H1 (cell line): Measurements from ENCODE around the gene OVOL3. TPM values are rescaled to one million over a fixed set of nuclear protein-coding genes. Genes with fewer than 3 reads are reported as not detected.

Source experiments
- CTCF ChIA-PET: fragments of 300-600 bp; sonication (Branson Sonifier 250); formaldehyde crosslinking; loops from one replicate; lab custom pipeline; 2021; ENCODE audit not compliant: partially characterized antibody; lab: Charles Lee
- POLR2A ChIA-PET: fragments of 300-600 bp; sonication (Branson Sonifier 250); formaldehyde crosslinking; loops from one replicate; lab custom pipeline; 2021; ENCODE audit warnings: inconsistent platforms; ENCODE audit not compliant: partially characterized antibody; lab: Charles Lee
- DNase-seq, 2 experiments: peaks; one replicate each; pipeline versions ENCODE4 v3.0.0 to v3.0.0-alpha.2; 2010 to 2022; ENCODE audit warnings: low spot score in 2 of 2, low read depth in 1 of 2, mixed read lengths in 1 of 2
- FAIRE-seq: peaks from 2 replicates; lab custom pipeline; 2011; peaks lifted over from hg19 to GRCh38; lab: Jason Lieb, UNC
- H2AFZ ChIP-seq: 2 replicates; pipeline ENCODE4 v1.8.1; 2012; ENCODE audit warnings: low read length, inconsistent platforms
- H2AK5ac ChIP-seq: 2 replicates; pipeline ENCODE4 v1.6.1; 2013; ENCODE audit warnings: low read depth, low read length
- H2BK120ac ChIP-seq: replicated peaks from 2 replicates; pipeline ENCODE3; 2013; ENCODE audit warnings: low read depth, low read length, inconsistent platforms
- H2BK12ac ChIP-seq: 2 replicates; pipeline ENCODE4 v1.6.1; 2013; ENCODE audit warnings: low read depth, low read length
- H2BK15ac ChIP-seq: 2 replicates; pipeline ENCODE4 v1.6.1; 2013; ENCODE audit warnings: low read length
- H2BK20ac ChIP-seq: 2 replicates; pipeline ENCODE4 v1.6.1; 2013; ENCODE audit warnings: low read length
- H2BK5ac ChIP-seq: 2 replicates; pipeline ENCODE4 v1.6.1; 2013; ENCODE audit warnings: low read depth, low read length
- H3K14ac ChIP-seq: 2 replicates; pipeline ENCODE4 v1.6.1; 2013; ENCODE audit warnings: inconsistent platforms; ENCODE audit not compliant: insufficient read length
- H3K18ac ChIP-seq: 2 replicates; pipeline ENCODE4 v1.6.1; 2013; ENCODE audit warnings: low read length; ENCODE audit errors: extremely low read depth
- H3K23ac ChIP-seq: 2 replicates; pipeline ENCODE4 v1.6.1; 2013; ENCODE audit warnings: inconsistent platforms; ENCODE audit not compliant: insufficient read length
- H3K23me2 ChIP-seq: 2 replicates; pipeline ENCODE4 v1.6.1; 2013; ENCODE audit warnings: low read depth, low read length
- H3K27ac ChIP-seq: 2 replicates; pipeline ENCODE4 v1.6.1; 2011; ENCODE audit warnings: low read depth, low read length, inconsistent platforms
- H3K27me3 ChIP-seq, 4 experiments: replicated peaks in 1 of 4; 1 replicate in 1 of 4; 2 replicates in 3 of 4; pipeline versions ENCODE4 v1.6.1 to v1.8.1; 2011 to 2013; ENCODE audit warnings: low read length in 3 of 4, mild to moderate bottlenecking in 3 of 4, inconsistent platforms in 2 of 4, mixed read lengths in 2 of 4, moderate library complexity in 1 of 4; ENCODE audit not compliant: control insufficient read depth in 3 of 4, insufficient read depth in 3 of 4; ENCODE audit errors: extremely low read depth in 1 of 4
- H3K36me3 ChIP-seq, 4 experiments: 2 replicates each; pipeline versions ENCODE4 v1.6.1 to v1.8.1; 2011 to 2013; ENCODE audit warnings: mild to moderate bottlenecking in 4 of 4, low read length in 3 of 4, moderate library complexity in 2 of 4, control low read depth in 1 of 4, inconsistent platforms in 1 of 4; ENCODE audit not compliant: insufficient read depth in 4 of 4, control insufficient read depth in 2 of 4
- H3K4ac ChIP-seq: replicated peaks from 2 replicates; pipeline ENCODE3; 2013; ENCODE audit warnings: low read length, low read depth, mixed read lengths, inconsistent platforms; ENCODE audit not compliant: insufficient read length
- H3K4me1 ChIP-seq, 4 experiments: replicated peaks in 1 of 4; 1 replicate in 1 of 4; 2 replicates in 3 of 4; pipeline versions ENCODE4 v1.6.1 to v1.8.1; 2011 to 2013; ENCODE audit warnings: low read length in 3 of 4, inconsistent platforms in 2 of 4, mixed read lengths in 1 of 4; ENCODE audit not compliant: insufficient read depth in 4 of 4, control insufficient read depth in 3 of 4
- H3K4me2 ChIP-seq, 2 experiments: 2 replicates each; pipeline versions ENCODE4 v1.6.1 to v1.8.1; 2011 to 2013; ENCODE audit warnings: low read depth in 2 of 2, low read length in 2 of 2, control low read depth in 1 of 2, inconsistent platforms in 1 of 2, mild to moderate bottlenecking in 1 of 2; ENCODE audit not compliant: insufficient read depth in 1 of 2
- H3K4me3 ChIP-seq, 4 experiments: fragments of 200-600, 300-600 bp in 1 of 4; sonication (generic), shearing (Covaris generic), sonication (Bioruptor Twin) in 1 of 4; 2 replicates each; pipeline versions ENCODE4 v1.5.1 to v1.8.1; 2011 to 2016; ENCODE audit warnings: low read length in 4 of 4, low read depth in 3 of 4, control low read depth in 2 of 4, inconsistent platforms in 2 of 4, mild to moderate bottlenecking in 2 of 4, mixed read lengths in 1 of 4, moderate library complexity in 1 of 4; ENCODE audit not compliant: insufficient read depth in 2 of 4; ENCODE audit errors: extremely low read depth in 1 of 4
- H3K56ac ChIP-seq: replicated peaks from 2 replicates; pipeline ENCODE3; 2013; ENCODE audit warnings: low read depth, mild to moderate bottlenecking, mixed read lengths, low read length, inconsistent platforms; ENCODE audit not compliant: insufficient read length
- H3K79me1 ChIP-seq: 2 replicates; pipeline ENCODE4 v1.6.1; 2013; ENCODE audit warnings: low read depth, low read length, control low read depth
- H3K79me2 ChIP-seq, 2 experiments: 2 replicates each; pipeline versions ENCODE4 v1.6.1 to v1.8.1; 2012 to 2013; ENCODE audit warnings: low read length in 2 of 2, mild to moderate bottlenecking in 2 of 2, inconsistent platforms in 1 of 2; ENCODE audit not compliant: insufficient read depth in 2 of 2, control insufficient read depth in 1 of 2
- H3K9ac ChIP-seq, 4 experiments: replicated peaks in 1 of 4; 1 replicate in 1 of 4; 2 replicates in 3 of 4; pipeline versions ENCODE4 v1.6.1 to v1.8.1; 2011 to 2013; ENCODE audit warnings: low read depth in 3 of 4, low read length in 3 of 4, control low read depth in 2 of 4, mild to moderate bottlenecking in 2 of 4, moderate library complexity in 2 of 4, inconsistent platforms in 1 of 4; ENCODE audit errors: extremely low read depth in 1 of 4
- H3K9me3 ChIP-seq, 2 experiments: 2 replicates each; pipeline versions ENCODE4 v1.6.1 to v1.8.1; 2012 to 2013; ENCODE audit warnings: mild to moderate bottlenecking in 2 of 2, moderate library complexity in 2 of 2, control low read depth in 1 of 2, inconsistent platforms in 1 of 2, low read depth in 1 of 2, low read length in 1 of 2, mixed read lengths in 1 of 2; ENCODE audit not compliant: insufficient read depth in 2 of 2
- H4K20me1 ChIP-seq, 2 experiments: replicated peaks in 1 of 2; 2 replicates each; pipeline versions ENCODE3 to v1.8.1; 2011 to 2013; ENCODE audit warnings: inconsistent platforms in 2 of 2, low read length in 2 of 2, mild to moderate bottlenecking in 1 of 2; ENCODE audit not compliant: insufficient read depth in 2 of 2, control insufficient read depth in 1 of 2
- H4K5ac ChIP-seq: 2 replicates; pipeline ENCODE4 v1.6.1; 2013; ENCODE audit warnings: low read length, low read depth, mixed read lengths, inconsistent platforms; ENCODE audit not compliant: insufficient read length
- H4K8ac ChIP-seq: 2 replicates; pipeline ENCODE4 v1.8.0; 2013; ENCODE audit warnings: mild to moderate bottlenecking, moderate library complexity, low read length, inconsistent platforms; ENCODE audit not compliant: insufficient read depth; ENCODE audit errors: extremely low read depth
- H4K91ac ChIP-seq: replicated peaks from 2 replicates; pipeline ENCODE3; 2013; ENCODE audit warnings: low read length, mixed read lengths, inconsistent platforms; ENCODE audit not compliant: insufficient read length
- CREB1 ChIP-seq: IDR thresholded peaks from 2 replicates; pipeline ENCODE4 v1.6.1; 2012; ENCODE audit warnings: inconsistent platforms
- EP300 ChIP-seq, 2 experiments: IDR thresholded peaks; 1 replicate in 1 of 2; 2 replicates in 1 of 2; pipeline ENCODE4 v1.6.1; 2011 to 2012; ENCODE audit warnings: low read depth in 2 of 2, low read length in 2 of 2, mild to moderate bottlenecking in 2 of 2, borderline replicate concordance in 1 of 2, inconsistent platforms in 1 of 2, moderate library complexity in 1 of 2
- HDAC6 ChIP-seq: IDR thresholded peaks from one replicate; pipeline ENCODE4 v1.7.1; 2012; ENCODE audit warnings: low read depth, mild to moderate bottlenecking, inconsistent platforms, low read length, moderate library complexity
- MAFK ChIP-seq: IDR thresholded peaks from 2 replicates; pipeline ENCODE4 v1.6.1; 2012; ENCODE audit warnings: low read depth, mild to moderate bottlenecking, improper control_type of control experiment, low read length
- RBBP5 ChIP-seq: IDR thresholded peaks from 2 replicates; pipeline ENCODE4 v1.7.1; 2012; ENCODE audit warnings: low read depth, mild to moderate bottlenecking, inconsistent platforms, low read length, moderate library complexity, borderline replicate concordance
- RNF2 ChIP-seq: fragments of 200-900, 300-1000 bp; sonication (generic); IDR thresholded peaks from 2 replicates; pipeline ENCODE4 v1.7.1; 2016; ENCODE audit warnings: borderline replicate concordance, low read depth, mild to moderate bottlenecking, antibody characterized with exemption, low read length; ENCODE audit not compliant: poor library complexity, severe bottlenecking; ENCODE audit errors: missing control alignments
- RXRA ChIP-seq: IDR thresholded peaks from 2 replicates; pipeline ENCODE4 v1.6.1; 2011; ENCODE audit warnings: low read depth, mild to moderate bottlenecking, low read length, moderate library complexity; ENCODE audit not compliant: insufficient read depth
- TAF1 ChIP-seq: IDR thresholded peaks from 2 replicates; pipeline ENCODE4 v1.6.1; 2011; ENCODE audit warnings: mild to moderate bottlenecking, low read depth, low read length
- WGBS, 2 experiments: shearing (Covaris generic) in 1 of 2; methylation state at CpG; one replicate each; pipeline versions ENCODE4 v1.1.6 to v1.1.7; 2013 to 2015; ENCODE audit warnings: low lambda C conversion rate in 2 of 2, mixed read lengths in 2 of 2, inconsistent platforms in 1 of 2, low coverage in 1 of 2, missing lambda C conversion rate in 1 of 2; ENCODE audit not compliant: insufficient replicate concordance in 2 of 2, insufficient coverage in 1 of 2, insufficient read length in 1 of 2; ENCODE audit errors: extremely low coverage in 1 of 2, missing lambda C conversion rate in 1 of 2; 5-methylcytosine and 5-hydroxymethylcytosine counted together
- polyA plus RNA-seq, 7 experiments: library from polyadenylated mRNA; depleted of rRNA in 3 of 7; stranded (reverse) in 5 of 7; unstranded in 2 of 7; fragments of >200 nt in 5 of 7; fragments of 200-250 nt in 2 of 7; gene quantifications; 1 replicate in 5 of 7; 2 replicates in 1 of 7; 4 replicates in 1 of 7; pipeline versions ENCODE4 v1.2.1 to v1.2.3, GENCODE V29; 2011 to 2013; ENCODE audit warnings: missing spikeins in 2 of 7, mixed read lengths in 2 of 7
- total RNA-seq: library from RNA; stranded (reverse); fragmentation: NEBNext Ultra II Directional; extraction: Animal tissue kit (Norgen Biotek cat#: 25700); gene quantifications from 2 replicates; pipeline ENCODE4 v1.2.1, GENCODE V29; 2021
- TF ChIP-seq, protein P1 (sequence below): IDR thresholded peaks from 2 replicates; pipeline ENCODE4 v1.6.1; 2012; ENCODE audit warnings: inconsistent platforms

Gene OVOL3
- total and polyA plus RNA-seq, 2 of the 8 experiments (the other 6 are each of a cell fraction or from before 2014, with no cell fraction given) = 0.45 TPM; not detected in 1

DNA sequence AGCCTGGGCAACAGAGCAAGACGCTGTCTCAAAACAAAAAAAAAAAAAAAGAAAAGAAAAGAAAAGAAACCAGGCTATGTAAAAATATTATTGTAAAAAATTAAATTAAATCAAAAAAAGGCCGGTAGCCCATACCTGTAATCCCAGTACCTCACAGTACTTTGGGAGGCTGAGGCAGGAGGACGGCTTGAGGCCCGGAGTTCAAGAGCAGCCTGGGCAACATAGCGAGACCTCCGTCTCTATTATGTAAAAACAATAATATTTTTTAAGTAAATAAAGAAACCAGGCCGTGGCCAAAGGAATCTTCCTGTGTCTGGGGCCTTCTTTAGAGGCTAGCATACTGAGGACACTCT lies 28.2 kb downstream of the OVOL3 start:
- DNase-seq (no peak), FAIRE-seq (no peak)
- H3K23me2 ChIP-seq = peaks cover 13% of the 10 kb centered on the region; the same call in 1 of the 2 replicates
- ChIA-PET CTCF (interaction anchor here (1.0 to 2.7 kb wide), 4 partner anchors 11 to 34 kb away, joined by 3 to 18 read pairs (median 6); no protein-coding TSS in a partner anchor), POLR2A (interaction anchor here (0.6 to 2.0 kb wide), 12 partner anchors 10 to 1260 kb away, joined by 3 to 13 read pairs (median 4); partner anchors contain the start of genes THAP8, WDR62, ZNF146 and ZNF565)
- no peak overlapping the region for H3K14ac ChIP-seq
- H3K79me1 ChIP-seq = peaks cover 3% of the 10 kb centered on the region
- 0 out of 2 replicates have a peak overlapping the region, but pooled peaks have one; percentile 82 for H2BK5ac ChIP-seq
- H2BK20ac ChIP-seq = no peak overlapping the region
- no peak overlapping the region for H3K23ac ChIP-seq
- peak overlapping the region; percentile 89 to 98 (median 97) for H3K4me3 ChIP-seq
- no peak overlapping the region for H3K56ac ChIP-seq
- 0 out of 2 replicates have a peak overlapping the region, but pooled peaks have one; percentile 36 for H3K27ac ChIP-seq
- H3K4me1 ChIP-seq = peaks cover 0 to 6% (median 5%) of the 10 kb centered on the region in 4 experiments; a peak in 3 of 7 replicates
- TF ChIP-seq HDAC6 (no peak), CREB1 (no peak), TAF1 (no peak), MAFK (no peak), RXRA (no peak), RBBP5 (no peak), RNF2 (no peak), EP300 (IDR thresholded peaks at IDR 0.05; ENCODE audit: borderline replicate concordance in 1 of 2, low read depth in 2 of 2, low read length in 2 of 2) (no peak)
- TF ChIP-seq, protein P1, sequence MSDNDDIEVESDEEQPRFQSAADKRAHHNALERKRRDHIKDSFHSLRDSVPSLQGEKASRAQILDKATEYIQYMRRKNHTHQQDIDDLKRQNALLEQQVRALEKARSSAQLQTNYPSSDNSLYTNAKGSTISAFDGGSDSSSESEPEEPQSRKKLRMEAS = no peak
- H3K27me3 ChIP-seq = no peaks in the 10 kb centered on the region
- H3K9me3 ChIP-seq = no peaks in the 10 kb centered on the region
- no peak overlapping the region for H4K91ac ChIP-seq
- H3K18ac ChIP-seq = no peak overlapping the region
- H3K79me2 ChIP-seq = peaks cover 0 to 12% of the 10 kb centered on the region in 2 experiments; a peak in 1 of 4 replicates
- H2BK12ac ChIP-seq = no peak overlapping the region
- no peak overlapping the region; the same call in 1 of the 2 replicates for H4K8ac ChIP-seq
- H4K5ac ChIP-seq = no peak overlapping the region
- peaks cover 0 to 3% of the 10 kb centered on the region in 2 experiments for H4K20me1 ChIP-seq
- H3K4ac ChIP-seq = no peak overlapping the region
- H2AFZ ChIP-seq = no peak overlapping the region
- no peak overlapping the region for H2AK5ac ChIP-seq
- WGBS, 2 experiments = 79% methylated on average over 5 of the region's 7 CpGs; no CpG with 5 or more reads in 1 of the 2 experiments
- peaks cover 6 to 11% (median 9%) of the 10 kb centered on the region in 4 experiments; a peak in 7 of 8 replicates for H3K36me3 ChIP-seq
- H3K9ac ChIP-seq = peak overlapping the region in 3 of 4 experiments; percentile 1 to 54 (median 32); a peak in 4 of 7 replicates
- H2BK15ac ChIP-seq = no peak overlapping the region
- peak overlapping the region; percentile 70 to 96 for H3K4me2 ChIP-seq
- H2BK120ac ChIP-seq = no peak overlapping the region
